ENCODE data around the gene ANKRD24.

Gene ANKRD24

DNA sequence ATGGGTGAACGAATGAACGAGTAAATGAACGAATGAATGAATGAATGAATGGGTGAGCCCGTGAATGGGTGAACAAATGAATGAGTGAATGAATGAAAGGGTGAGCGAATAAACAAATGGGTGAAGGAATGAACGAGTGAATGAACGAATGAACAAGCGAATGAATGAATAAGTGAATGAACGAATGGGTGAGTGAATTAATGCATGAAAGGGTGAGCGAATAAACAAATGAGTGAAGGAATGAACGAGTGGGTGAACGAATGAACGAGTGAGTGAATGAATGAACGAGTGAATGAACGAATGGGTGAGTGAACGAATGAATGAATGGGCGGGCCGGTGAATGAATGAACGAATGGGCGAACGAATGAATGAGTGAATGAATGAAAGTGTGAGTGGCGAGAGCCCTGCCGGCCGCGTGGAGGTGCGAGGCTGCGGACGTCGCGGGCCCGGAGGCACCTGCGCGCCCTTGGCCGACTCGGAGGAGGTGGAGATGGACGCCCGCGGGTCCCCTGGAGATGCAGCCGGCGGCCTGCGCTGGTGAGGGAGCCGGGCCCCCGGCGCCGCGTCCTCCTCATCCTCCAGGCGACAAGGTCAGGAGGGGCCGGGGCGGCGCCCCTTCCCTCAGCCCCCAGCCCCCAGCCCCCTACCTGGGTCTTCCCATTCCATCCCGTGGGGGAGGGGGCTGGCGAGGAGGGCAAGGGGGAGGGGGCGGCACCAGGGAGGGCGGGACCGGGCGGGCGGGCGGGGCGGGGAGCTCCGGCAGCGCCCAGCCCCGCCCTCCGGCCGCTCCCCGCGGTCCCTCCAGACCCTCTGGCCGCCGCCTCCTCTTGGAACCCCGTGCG is 15.4 kb downstream of the ANKRD24 start:
- TF ChIP-seq, protein P1, sequence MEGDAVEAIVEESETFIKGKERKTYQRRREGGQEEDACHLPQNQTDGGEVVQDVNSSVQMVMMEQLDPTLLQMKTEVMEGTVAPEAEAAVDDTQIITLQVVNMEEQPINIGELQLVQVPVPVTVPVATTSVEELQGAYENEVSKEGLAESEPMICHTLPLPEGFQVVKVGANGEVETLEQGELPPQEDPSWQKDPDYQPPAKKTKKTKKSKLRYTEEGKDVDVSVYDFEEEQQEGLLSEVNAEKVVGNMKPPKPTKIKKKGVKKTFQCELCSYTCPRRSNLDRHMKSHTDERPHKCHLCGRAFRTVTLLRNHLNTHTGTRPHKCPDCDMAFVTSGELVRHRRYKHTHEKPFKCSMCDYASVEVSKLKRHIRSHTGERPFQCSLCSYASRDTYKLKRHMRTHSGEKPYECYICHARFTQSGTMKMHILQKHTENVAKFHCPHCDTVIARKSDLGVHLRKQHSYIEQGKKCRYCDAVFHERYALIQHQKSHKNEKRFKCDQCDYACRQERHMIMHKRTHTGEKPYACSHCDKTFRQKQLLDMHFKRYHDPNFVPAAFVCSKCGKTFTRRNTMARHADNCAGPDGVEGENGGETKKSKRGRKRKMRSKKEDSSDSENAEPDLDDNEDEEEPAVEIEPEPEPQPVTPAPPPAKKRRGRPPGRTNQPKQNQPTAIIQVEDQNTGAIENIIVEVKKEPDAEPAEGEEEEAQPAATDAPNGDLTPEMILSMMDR (IDR thresholded peaks at IDR 0.05; ENCODE audit: insufficient read depth, low read length, poor library complexity, severe bottlenecking) = no peak
- no peak for TF ChIP-seq EZH2phosphoT487 (conservative IDR thresholded peaks at IDR 0.05; ENCODE audit: low read length)
- Histone ChIP-seq H3K9me3 (ENCODE audit: insufficient read depth, low read length) (peaks cover 5% of the 10 kb centered on the region; the same call in 1 of the 2 replicates), H3K4me2 (ENCODE audit: low read depth, low read length, poor library complexity, severe bottlenecking) (no peak overlapping the region), H3K27me3 (ENCODE audit: low read length) (no peaks in the 10 kb centered on the region), H3K79me2 (ENCODE audit: insufficient read depth, low read length) (no peaks in the 10 kb centered on the region), H4K20me1 (ENCODE audit: low read depth, low read length) (0 out of 2 replicates have a peak, but pooled peaks cover 3% of the 10 kb centered on the region), H3K9ac (ENCODE audit: low read length) (no peak overlapping the region), H3K4me3 (ENCODE audit: insufficient read depth, low read length, poor library complexity, severe bottlenecking) (no peak overlapping the region), H3K27ac (ENCODE audit: low read depth, low read length) (no peak overlapping the region), H2AFZ (ENCODE audit: low read depth, low read length, severe bottlenecking) (no peak overlapping the region), H3F3A (ENCODE audit: insufficient read depth) (no peaks in the 10 kb centered on the region), H3K36me3 (ENCODE audit: low read length) (no peaks in the 10 kb centered on the region), H3K9me2 (replicated peaks; ENCODE audit: insufficient read depth, low read length) (no peaks in the 10 kb centered on the region)

DNA sequence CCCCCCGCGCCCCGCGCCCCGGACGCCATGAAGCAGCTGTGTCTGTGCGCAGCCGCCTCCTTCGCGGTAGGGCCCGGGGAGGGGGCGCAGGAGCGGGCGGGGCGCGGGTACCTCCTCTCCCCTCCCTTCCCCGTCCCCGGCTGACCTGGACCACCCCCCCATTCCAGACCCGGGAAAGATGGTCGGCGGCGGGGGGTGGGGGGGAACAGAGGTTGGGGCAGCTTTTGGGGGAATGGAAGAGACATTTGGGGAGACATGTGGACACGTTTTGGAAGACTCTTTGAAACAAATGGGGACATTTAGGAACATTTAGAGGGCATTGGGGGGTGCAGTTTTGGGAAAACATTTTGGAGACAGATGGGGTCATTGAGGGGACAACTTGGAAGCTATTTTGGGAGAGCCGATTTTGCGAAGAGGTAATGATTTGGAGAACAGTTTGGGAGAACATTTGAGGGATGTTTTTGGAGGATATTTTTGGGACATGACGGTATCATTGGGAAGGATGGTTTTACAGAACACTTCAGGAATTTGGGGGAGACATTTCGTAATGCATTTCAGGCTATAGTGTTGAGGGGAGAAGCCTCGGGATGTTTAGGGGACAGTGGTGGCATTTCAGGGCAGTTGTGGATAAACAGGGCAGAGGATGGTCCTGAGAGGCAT is 16.1 kb downstream of the ANKRD24 start:
- Histone ChIP-seq H3K9ac (ENCODE audit: low read length) (no peak overlapping the region), H4K20me1 (ENCODE audit: low read depth, low read length) (0 out of 2 replicates have a peak, but pooled peaks cover 3% of the 10 kb centered on the region), H3K79me2 (ENCODE audit: insufficient read depth, low read length) (no peaks in the 10 kb centered on the region), H3K27ac (ENCODE audit: low read depth, low read length) (no peak overlapping the region), H3F3A (ENCODE audit: insufficient read depth) (no peaks in the 10 kb centered on the region), H3K4me2 (ENCODE audit: low read depth, low read length, poor library complexity, severe bottlenecking) (no peak overlapping the region), H3K27me3 (ENCODE audit: low read length) (no peaks in the 10 kb centered on the region), H2AFZ (ENCODE audit: low read depth, low read length, severe bottlenecking) (no peak overlapping the region), H3K4me3 (ENCODE audit: insufficient read depth, low read length, poor library complexity, severe bottlenecking) (no peak overlapping the region), H3K36me3 (ENCODE audit: low read length) (no peaks in the 10 kb centered on the region), H3K9me2 (replicated peaks; ENCODE audit: insufficient read depth, low read length) (no peaks in the 10 kb centered on the region), H3K9me3 (ENCODE audit: insufficient read depth, low read length) (peaks cover 5% of the 10 kb centered on the region; the same call in 1 of the 2 replicates)
- TF ChIP-seq EZH2phosphoT487 (conservative IDR thresholded peaks at IDR 0.05; ENCODE audit: low read length) = no peak
- TF ChIP-seq, protein P1 (IDR thresholded peaks at IDR 0.05; ENCODE audit: insufficient read depth, low read length, poor library complexity, severe bottlenecking) = no peak

DNA sequence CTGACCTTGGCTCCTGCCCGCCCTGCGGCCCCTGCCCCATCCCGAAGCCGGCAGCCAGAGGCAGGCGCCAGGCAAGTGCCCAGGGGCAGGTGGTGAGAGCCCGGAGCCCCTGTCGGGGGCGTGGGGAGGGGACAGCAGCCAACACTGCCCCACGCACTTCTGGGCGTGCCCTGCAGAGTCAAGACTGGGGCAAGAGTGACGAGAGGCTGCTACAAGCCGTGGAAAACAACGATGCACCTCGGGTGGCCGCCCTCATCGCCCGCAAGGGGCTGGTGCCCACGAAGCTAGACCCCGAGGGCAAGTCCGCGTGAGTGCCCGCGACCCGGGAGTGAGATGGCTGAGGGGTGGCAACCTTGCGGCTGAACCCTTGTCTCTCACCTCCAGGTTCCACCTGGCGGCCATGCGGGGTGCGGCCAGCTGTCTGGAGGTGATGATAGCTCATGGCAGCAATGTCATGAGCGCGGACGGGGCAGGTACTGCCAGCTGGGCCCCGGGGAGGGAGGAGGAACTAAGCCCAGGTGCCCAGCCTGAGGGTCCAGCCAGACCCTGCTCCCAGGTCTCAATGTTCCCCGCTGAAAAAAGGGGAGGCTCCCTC is 17.3 kb downstream of the ANKRD24 start:
- H3K9me3 ChIP-seq (ENCODE audit: insufficient read depth, low read length) = peaks cover 5% of the 10 kb centered on the region; the same call in 1 of the 2 replicates
- H3K9me2 ChIP-seq (replicated peaks; ENCODE audit: insufficient read depth, low read length) = no peaks in the 10 kb centered on the region
- H3F3A ChIP-seq (ENCODE audit: insufficient read depth) = no peaks in the 10 kb centered on the region
- 0 out of 2 replicates have a peak, but pooled peaks cover 3% of the 10 kb centered on the region for H4K20me1 ChIP-seq (ENCODE audit: low read depth, low read length)
- no peaks in the 10 kb centered on the region for H3K36me3 ChIP-seq (ENCODE audit: low read length)
- no peak for TF ChIP-seq EZH2phosphoT487 (conservative IDR thresholded peaks at IDR 0.05; ENCODE audit: low read length)
- H3K4me3 ChIP-seq (ENCODE audit: insufficient read depth, low read length, poor library complexity, severe bottlenecking) = no peak overlapping the region
- H3K27me3 ChIP-seq (ENCODE audit: low read length) = no peaks in the 10 kb centered on the region
- no peak overlapping the region for H3K4me2 ChIP-seq (ENCODE audit: low read depth, low read length, poor library complexity, severe bottlenecking)
- H3K79me2 ChIP-seq (ENCODE audit: insufficient read depth, low read length) = no peaks in the 10 kb centered on the region
- H3K9ac ChIP-seq (ENCODE audit: low read length) = no peak overlapping the region
- H2AFZ ChIP-seq (ENCODE audit: low read depth, low read length, severe bottlenecking) = no peak overlapping the region
- no peak overlapping the region for H3K27ac ChIP-seq (ENCODE audit: low read depth, low read length)
